ENCODE data around the gene NBAS. TPM values are rescaled to one million over a fixed set of nuclear protein-coding genes. Genes with fewer than 3 reads are reported as not detected.
A peak's percentile ranks its signal among the peaks of the same experiment; 100 is the strongest.

The NBAS gene
- polyA plus RNA-seq, 1 donor from 2014 or later, result 31.9 TPM

- Histone ChIP-seq H3K9me2 (ENCODE audit: insufficient read depth, low read length) (no peaks in the 10 kb centered on the region), H4K20me1 (ENCODE audit: insufficient read depth) (no peaks in the 10 kb centered on the region), H3K79me2 (replicated peaks; ENCODE audit: insufficient read depth, low read length) (peaks cover 24% of the 10 kb centered on the region), H3K4me2 (ENCODE audit: low read length) (peak overlapping the region; percentile 68), H3F3A (ENCODE audit: insufficient read depth, low read length, poor library complexity, severe bottlenecking) (peaks cover 9% of the 10 kb centered on the region), H2AFZ (ENCODE audit: low read depth, low read length) (peak overlapping the region; percentile 41), H3K27me3 (ENCODE audit: insufficient read depth, low read depth, low read length) (no peaks in the 10 kb centered on the region), H3K36me3 (ENCODE audit: insufficient read depth, low read length) (no peaks in the 10 kb centered on the region), H3K9me3 (ENCODE audit: low read length) (no peaks in the 10 kb centered on the region), H3K9ac (ENCODE audit: low read length) (peak overlapping the region; percentile 76), H3K27ac (ENCODE audit: low read length) (peak overlapping the region; percentile 78), H3K4me3 (ENCODE audit: low read length) (peak overlapping the region; percentile 79)
- TF ChIP-seq SMC3 (conservative IDR thresholded peaks at IDR 0.05; ENCODE audit: poor library complexity) (peak; percentile 1), RAD21 (conservative IDR thresholded peaks at IDR 0.05) (no peak)
Observed at GRCh38 chr2:15561574-15562344, 625 bp upstream of the NBAS start.

GRCh38 chr2:15560140-15560987 lies 770 bp downstream of the NBAS start:
- Histone ChIP-seq H3F3A (ENCODE audit: insufficient read depth, low read length, poor library complexity, severe bottlenecking) (peaks cover 9% of the 10 kb centered on the region), H2AFZ (ENCODE audit: low read depth, low read length) (peak overlapping the region; percentile 52), H3K27me3 (ENCODE audit: insufficient read depth, low read depth, low read length) (no peaks in the 10 kb centered on the region), H3K79me2 (replicated peaks; ENCODE audit: insufficient read depth, low read length) (peaks cover 28% of the 10 kb centered on the region), H3K9me2 (ENCODE audit: insufficient read depth, low read length) (no peaks in the 10 kb centered on the region), H3K36me3 (ENCODE audit: insufficient read depth, low read length) (no peaks in the 10 kb centered on the region), H3K4me2 (ENCODE audit: low read length) (peak overlapping the region; percentile 62), H3K9me3 (ENCODE audit: low read length) (no peaks in the 10 kb centered on the region), H3K27ac (ENCODE audit: low read length) (peak overlapping the region; percentile 78), H3K9ac (ENCODE audit: low read length) (peak overlapping the region; percentile 76), H3K4me3 (ENCODE audit: low read length) (peak overlapping the region; percentile 79), H4K20me1 (ENCODE audit: insufficient read depth) (no peaks in the 10 kb centered on the region)
- TF ChIP-seq POLR2AphosphoS5 (IDR thresholded peaks at IDR 0.05) (peak; percentile 46), SMC3 (conservative IDR thresholded peaks at IDR 0.05; ENCODE audit: poor library complexity) (peak; percentile 56), EZH2 (IDR thresholded peaks at IDR 0.05; ENCODE audit: borderline replicate concordance, insufficient read depth, low read length, poor library complexity, severe bottlenecking) (no peak), RAD21 (conservative IDR thresholded peaks at IDR 0.05) (peak; percentile 55), EP300 (conservative IDR thresholded peaks at IDR 0.05; ENCODE audit: poor library complexity, severe bottlenecking) (no peak), TAF1 (IDR thresholded peaks at IDR 0.05; ENCODE audit: low read depth) (peak; percentile 13), MXI1 (conservative IDR thresholded peaks at IDR 0.05; ENCODE audit: poor library complexity, severe bottlenecking) (peak; percentile 19), CTCF (IDR thresholded peaks at IDR 0.05; ENCODE audit: poor library complexity, severe bottlenecking) (peak; percentile 5)

- Histone ChIP-seq H2AFZ (ENCODE audit: low read depth, low read length) (no peak overlapping the region), H3K36me3 (ENCODE audit: insufficient read depth, low read length) (no peaks in the 10 kb centered on the region), H3K9me2 (ENCODE audit: insufficient read depth, low read length) (no peaks in the 10 kb centered on the region), H3K4me2 (ENCODE audit: low read length) (peak overlapping the region; percentile 62), H3K27ac (ENCODE audit: low read length) (peak overlapping the region; percentile 78), H4K20me1 (ENCODE audit: insufficient read depth) (no peaks in the 10 kb centered on the region), H3K27me3 (ENCODE audit: insufficient read depth, low read depth, low read length) (no peaks in the 10 kb centered on the region), H3K9me3 (ENCODE audit: low read length) (no peaks in the 10 kb centered on the region), H3F3A (ENCODE audit: insufficient read depth, low read length, poor library complexity, severe bottlenecking) (peaks cover 9% of the 10 kb centered on the region), H3K4me3 (ENCODE audit: low read length) (peak overlapping the region; percentile 79), H3K9ac (ENCODE audit: low read length) (peak overlapping the region; percentile 76), H3K79me2 (replicated peaks; ENCODE audit: insufficient read depth, low read length) (peaks cover 28% of the 10 kb centered on the region)
- TF ChIP-seq TAF1 (IDR thresholded peaks at IDR 0.05; ENCODE audit: low read depth), result no peak
- TF ChIP-seq RAD21 (conservative IDR thresholded peaks at IDR 0.05), result no peak
- no peak for TF ChIP-seq EP300 (conservative IDR thresholded peaks at IDR 0.05; ENCODE audit: poor library complexity, severe bottlenecking)
- no peak for TF ChIP-seq CTCF (IDR thresholded peaks at IDR 0.05; ENCODE audit: poor library complexity, severe bottlenecking)
- TF ChIP-seq SMC3 (conservative IDR thresholded peaks at IDR 0.05; ENCODE audit: poor library complexity), result no peak
- TF ChIP-seq EZH2 (IDR thresholded peaks at IDR 0.05; ENCODE audit: borderline replicate concordance, insufficient read depth, low read length, poor library complexity, severe bottlenecking), result no peak
- TF ChIP-seq MXI1 (conservative IDR thresholded peaks at IDR 0.05; ENCODE audit: poor library complexity, severe bottlenecking), result no peak
- no peak for TF ChIP-seq REST (IDR thresholded peaks at IDR 0.05; ENCODE audit: borderline replicate concordance)
- no peak for TF ChIP-seq POLR2AphosphoS5 (IDR thresholded peaks at IDR 0.05)
Observed at GRCh38 chr2:15559379-15560139, 1.6 kb downstream of the NBAS start.

Measured in neural cell (in vitro differentiated cells).